ENCODE measurements around the gene SS18. TPM values are rescaled to one million over a fixed set of nuclear protein-coding genes. Genes with fewer than 3 reads are reported as not detected.

The SS18 gene
- total RNA-seq, 1 experiment from 2014 or later = 99.1 TPM

DNA sequence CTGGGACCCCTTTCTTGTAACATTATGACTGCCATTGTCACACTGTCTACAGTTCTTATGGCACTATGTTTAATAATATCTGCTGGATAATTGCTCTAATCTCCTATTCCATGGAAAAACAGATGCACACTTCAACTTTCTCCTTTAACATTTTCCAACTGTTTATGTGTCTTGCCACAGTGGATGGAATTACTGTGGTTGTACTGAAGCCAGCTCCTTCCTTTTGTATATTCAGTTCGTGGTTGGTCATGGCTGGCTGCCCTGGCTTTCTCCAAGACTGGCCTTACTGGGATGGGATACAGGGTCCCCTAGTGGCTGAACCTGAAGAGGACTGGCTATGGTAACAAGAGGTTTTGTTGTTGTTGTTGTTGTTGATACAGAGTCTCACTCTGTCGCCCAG is 113.9 kb downstream of the SS18 start:
- no peaks in the 10 kb centered on the region for H3K36me3 ChIP-seq (ENCODE audit: control insufficient read depth, insufficient read depth, low read length)
- in situ Hi-C loops (cut with HindIII; ENCODE audit: low pct_unique_long_range_greater_than_20kb, low sequenced_read_pairs) = no loop called here
- no peak overlapping the region for H3K27ac ChIP-seq (ENCODE audit: low read length)
- intact Hi-C loops (cut with micrococcal nuclease; ENCODE audit: unreplicated experiment) = no loop called here
- H3K4me1 ChIP-seq (ENCODE audit: control insufficient read depth, insufficient read depth, low read length) = no peaks in the 10 kb centered on the region
- H3K27me3 ChIP-seq (ENCODE audit: control insufficient read depth, insufficient read depth, low read length) = no peaks in the 10 kb centered on the region
- ChIA-PET CTCF (no interaction called here), POLR2A (no interaction called here)
- no peak for DNase-seq (ENCODE audit: low read depth, low spot score)
- no peak overlapping the region for H3K4me3 ChIP-seq (ENCODE audit: low read depth in 2 of 2, low read length in 2 of 2)
- no peaks in the 10 kb centered on the region for H3K9me3 ChIP-seq (ENCODE audit: control insufficient read depth, insufficient read depth, low read depth, low read length)
- TF ChIP-seq, protein P1, sequence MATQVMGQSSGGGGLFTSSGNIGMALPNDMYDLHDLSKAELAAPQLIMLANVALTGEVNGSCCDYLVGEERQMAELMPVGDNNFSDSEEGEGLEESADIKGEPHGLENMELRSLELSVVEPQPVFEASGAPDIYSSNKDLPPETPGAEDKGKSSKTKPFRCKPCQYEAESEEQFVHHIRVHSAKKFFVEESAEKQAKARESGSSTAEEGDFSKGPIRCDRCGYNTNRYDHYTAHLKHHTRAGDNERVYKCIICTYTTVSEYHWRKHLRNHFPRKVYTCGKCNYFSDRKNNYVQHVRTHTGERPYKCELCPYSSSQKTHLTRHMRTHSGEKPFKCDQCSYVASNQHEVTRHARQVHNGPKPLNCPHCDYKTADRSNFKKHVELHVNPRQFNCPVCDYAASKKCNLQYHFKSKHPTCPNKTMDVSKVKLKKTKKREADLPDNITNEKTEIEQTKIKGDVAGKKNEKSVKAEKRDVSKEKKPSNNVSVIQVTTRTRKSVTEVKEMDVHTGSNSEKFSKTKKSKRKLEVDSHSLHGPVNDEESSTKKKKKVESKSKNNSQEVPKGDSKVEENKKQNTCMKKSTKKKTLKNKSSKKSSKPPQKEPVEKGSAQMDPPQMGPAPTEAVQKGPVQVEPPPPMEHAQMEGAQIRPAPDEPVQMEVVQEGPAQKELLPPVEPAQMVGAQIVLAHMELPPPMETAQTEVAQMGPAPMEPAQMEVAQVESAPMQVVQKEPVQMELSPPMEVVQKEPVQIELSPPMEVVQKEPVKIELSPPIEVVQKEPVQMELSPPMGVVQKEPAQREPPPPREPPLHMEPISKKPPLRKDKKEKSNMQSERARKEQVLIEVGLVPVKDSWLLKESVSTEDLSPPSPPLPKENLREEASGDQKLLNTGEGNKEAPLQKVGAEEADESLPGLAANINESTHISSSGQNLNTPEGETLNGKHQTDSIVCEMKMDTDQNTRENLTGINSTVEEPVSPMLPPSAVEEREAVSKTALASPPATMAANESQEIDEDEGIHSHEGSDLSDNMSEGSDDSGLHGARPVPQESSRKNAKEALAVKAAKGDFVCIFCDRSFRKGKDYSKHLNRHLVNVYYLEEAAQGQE (IDR thresholded peaks at IDR 0.05; ENCODE audit: insufficient read depth in 1 of 2, low read depth in 2 of 2, low read length in 1 of 2) = no peak
- no peak for ATAC-seq
- no TSS peak for BruUV-seq (replicated peaks)

GRCh38 chr18:25974630-25975077 is 115.8 kb downstream of the SS18 start:
- DNase-seq (ENCODE audit: low read depth, low spot score) = no peak
- Histone ChIP-seq H3K27me3 (ENCODE audit: control insufficient read depth, insufficient read depth, low read length) (no peaks in the 10 kb centered on the region), H3K4me1 (ENCODE audit: control insufficient read depth, insufficient read depth, low read length) (no peaks in the 10 kb centered on the region), H3K36me3 (ENCODE audit: control insufficient read depth, insufficient read depth, low read length) (no peaks in the 10 kb centered on the region), H3K9me3 (ENCODE audit: control insufficient read depth, insufficient read depth, low read depth, low read length) (no peaks in the 10 kb centered on the region), H3K4me3 (ENCODE audit: low read depth in 2 of 2, low read length in 2 of 2) (no peak overlapping the region), H3K27ac (ENCODE audit: low read length) (no peak overlapping the region)
- ChIA-PET POLR2A (no interaction called here), CTCF (no interaction called here)
- intact Hi-C loops (cut with micrococcal nuclease; ENCODE audit: unreplicated experiment) = no loop called here
- ATAC-seq = no peak
- in situ Hi-C loops (cut with HindIII; ENCODE audit: low pct_unique_long_range_greater_than_20kb, low sequenced_read_pairs) = no loop called here
- no TSS peak for BruUV-seq (replicated peaks)
- no peak for TF ChIP-seq CTCF (IDR thresholded peaks at IDR 0.05)
- TF ChIP-seq TCF7L2 (IDR thresholded peaks at IDR 0.05; ENCODE audit: low read depth, low read length) = no peak
- TF ChIP-seq, protein P1 (IDR thresholded peaks at IDR 0.05; ENCODE audit: insufficient read depth in 1 of 2, low read depth in 2 of 2, low read length in 1 of 2) = no peak
- TF ChIP-seq POLR2AphosphoS5 (IDR thresholded peaks at IDR 0.05; ENCODE audit: low read depth, low read length) = no peak
- TF ChIP-seq SIN3A (IDR thresholded peaks at IDR 0.05; ENCODE audit: borderline replicate concordance, insufficient read depth, low read depth, low read length) = no peak

Other genes with a start within 250 kb of the SS18 start
- gene PSMA8, start 43.3 kb upstream of the SS18 start, total RNA-seq (2021; ENCODE audit: unreplicated experiment) = not detected
- 8.0 TPM for gene TAF4B, start 135.8 kb upstream of the SS18 start, total RNA-seq (2021; ENCODE audit: unreplicated experiment)

All from Panc1 (cell line).